Stimulated activated CD8-positive, alpha-beta memory T cell treated with anti-CD3 and anti-CD28 coated beads, Interleukin-7, amount 100 ng/mL, for 4 hours (primary cell): ENCODE results near the gene EREG.
"Not testable (repeated sequence)": the region's sequence is repeated elsewhere in the genome, so short reads cannot be mapped to it uniquely, and the experiment has no call there.

Experiments used
- DNase-seq, 2 donors: peaks; one replicate each; pipeline ENCODE4 v3.0.0-alpha.2; 2020; ENCODE audit warnings: low read depth in 2 of 2

EREG gene

DNA sequence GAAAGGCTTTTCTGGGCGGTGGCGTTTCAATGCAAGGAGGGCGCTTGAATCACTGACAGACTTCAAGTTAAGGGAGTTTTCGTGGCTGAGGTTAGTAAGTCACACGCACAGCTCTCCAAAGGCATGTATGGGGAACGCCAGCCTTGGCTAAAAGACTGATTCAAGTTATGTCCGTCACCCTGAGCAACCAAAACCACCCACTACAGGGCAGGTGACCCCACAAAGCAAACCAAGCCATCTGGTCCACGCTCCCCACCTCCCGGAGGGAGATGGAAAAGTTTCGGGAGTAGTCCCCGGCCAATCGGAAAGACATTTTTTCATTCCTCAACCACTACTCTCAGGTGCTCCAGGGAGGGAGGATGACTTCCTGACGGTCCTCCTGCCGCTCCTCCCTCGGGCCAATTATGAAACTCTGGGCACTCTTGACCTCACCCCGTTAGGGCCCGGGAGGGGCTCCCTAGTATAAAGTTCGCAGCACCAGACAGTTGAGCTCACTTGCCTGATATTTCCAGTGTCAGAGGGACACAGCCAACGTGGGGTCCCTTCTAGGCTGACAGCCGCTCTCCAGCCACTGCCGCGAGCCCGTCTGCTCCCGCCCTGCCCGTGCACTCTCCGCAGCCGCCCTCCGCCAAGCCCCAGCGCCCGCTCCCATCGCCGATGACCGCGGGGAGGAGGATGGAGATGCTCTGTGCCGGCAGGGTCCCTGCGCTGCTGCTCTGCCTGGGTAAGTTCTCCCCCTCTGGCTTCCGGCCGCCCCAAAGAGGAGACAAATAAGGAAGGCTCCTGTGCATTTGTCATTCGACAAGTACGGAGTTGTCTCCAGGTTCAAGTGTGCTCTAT is at the start of gene EREG:
Gene EREG (plus strand): TSS at position 494 of the 840 bp plus-strand sequence. CDS start 164 bp downstream, at position 658.
- DNase-seq = no peak

DNA sequence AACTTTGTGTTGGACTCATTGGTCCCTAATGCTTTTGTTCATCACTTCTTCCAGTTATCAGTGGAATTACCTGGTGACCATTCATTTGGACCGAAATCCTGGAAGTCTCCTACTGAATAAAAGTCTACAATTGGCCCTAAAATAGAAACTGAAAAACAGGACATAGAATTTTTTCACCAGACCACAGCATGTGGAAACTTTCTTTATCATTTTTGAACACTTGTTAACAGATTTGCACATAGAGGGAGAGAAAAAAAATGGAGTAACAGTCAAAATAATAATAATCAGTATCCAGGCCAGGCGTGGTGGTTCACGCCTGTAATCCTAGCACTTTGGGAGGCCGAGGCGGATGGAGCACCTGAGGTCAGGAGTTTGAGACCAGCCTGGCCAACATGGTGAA is 49.6 kb upstream of the EREG start:
- no peak for DNase-seq

DNA sequence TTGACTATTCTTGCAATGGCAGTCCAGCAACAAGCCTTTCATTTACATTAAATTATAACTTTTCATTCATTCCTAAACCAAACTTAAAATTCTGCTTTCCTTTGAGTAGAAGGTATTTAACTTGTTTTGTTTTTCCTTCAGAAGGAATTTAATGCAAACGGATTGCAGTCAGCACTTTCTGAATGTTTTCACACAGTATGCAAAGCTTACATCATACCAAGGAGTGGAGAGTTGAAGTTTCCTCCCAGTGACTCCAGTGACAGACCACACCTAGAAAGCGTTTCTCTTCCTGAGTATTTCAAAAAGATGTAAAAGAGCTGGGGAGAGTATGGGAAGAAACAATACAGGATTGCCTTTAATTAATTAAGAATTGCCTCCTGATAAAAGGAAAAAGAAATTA is 48.5 kb upstream of the EREG start:
- DNase-seq = no peak

GRCh38 chr4:74317616-74318246 is 47.2 kb upstream of the EREG start:
- DNase-seq = no peak

GRCh38 chr4:74318276-74318675 is 46.7 kb upstream of the EREG start:
- DNase-seq = no peak

GRCh38 chr4:74319470-74319869 is 45.5 kb upstream of the EREG start:
- no peak for DNase-seq

- DNase-seq = peak; percentile 7 to 13
Observed at GRCh38 chr4:74320559-74321118, 44.3 kb upstream of the EREG start.

GRCh38 chr4:74322301-74322700 is 42.6 kb upstream of the EREG start:
- DNase-seq = no peak

DNA sequence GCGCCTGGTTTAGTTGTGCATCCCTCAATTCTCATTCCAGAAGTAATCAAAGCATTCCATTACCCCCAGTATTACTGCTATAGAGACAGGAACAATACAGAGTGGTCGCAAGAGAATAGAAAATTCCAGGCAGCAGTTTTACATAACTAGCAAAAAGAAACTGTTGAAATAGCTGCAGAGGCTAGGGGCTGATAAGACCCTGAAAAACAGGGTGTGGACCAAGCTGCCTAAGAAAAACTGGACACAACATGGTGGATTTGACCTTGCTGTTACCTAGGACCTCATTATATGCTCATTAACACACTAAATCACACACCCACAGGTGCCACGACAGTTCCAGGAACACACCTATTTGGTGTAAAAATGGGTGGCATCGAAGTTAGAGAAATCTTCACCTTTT is 41.3 kb upstream of the EREG start:
- DNase-seq = no peak

DNA sequence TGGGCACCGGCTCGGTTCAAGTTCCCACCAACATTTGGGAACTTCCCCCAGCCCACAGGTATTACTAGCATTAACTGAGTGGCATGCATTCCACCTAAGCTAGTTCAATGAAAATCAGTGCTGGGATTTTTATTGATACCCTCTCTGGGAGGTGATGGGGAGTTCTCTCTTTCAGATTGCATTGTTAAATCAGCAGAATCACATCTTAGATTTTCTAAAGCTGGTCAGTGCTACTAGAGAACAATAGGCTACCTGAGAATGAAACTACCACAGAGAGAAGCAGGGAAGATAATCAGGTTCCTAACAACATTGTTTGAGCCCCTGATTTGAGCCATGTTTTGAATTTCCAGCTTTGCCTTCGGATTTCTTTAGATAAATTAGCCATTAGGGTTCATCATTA is 40.7 kb upstream of the EREG start:
- no peak for DNase-seq

DNA sequence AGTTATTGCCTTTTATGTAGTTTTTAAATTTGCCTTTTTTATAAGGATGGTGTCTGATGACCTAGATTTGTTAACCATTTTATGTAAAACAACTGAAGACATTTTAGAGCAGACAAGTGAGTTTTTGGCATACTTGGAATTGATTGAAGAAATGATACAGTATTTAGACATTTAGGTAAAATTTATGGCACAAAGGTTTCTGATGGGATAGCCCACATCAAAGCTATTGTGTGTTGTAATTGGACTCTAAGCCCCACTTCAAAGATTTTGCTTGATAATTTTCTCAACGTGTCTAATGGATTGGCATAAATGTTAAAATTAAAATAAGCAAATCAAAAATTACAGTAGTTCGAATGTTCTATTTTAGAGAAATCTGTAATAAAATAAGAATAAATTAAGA is 39.1 kb upstream of the EREG start:
- DNase-seq = no peak

DNA sequence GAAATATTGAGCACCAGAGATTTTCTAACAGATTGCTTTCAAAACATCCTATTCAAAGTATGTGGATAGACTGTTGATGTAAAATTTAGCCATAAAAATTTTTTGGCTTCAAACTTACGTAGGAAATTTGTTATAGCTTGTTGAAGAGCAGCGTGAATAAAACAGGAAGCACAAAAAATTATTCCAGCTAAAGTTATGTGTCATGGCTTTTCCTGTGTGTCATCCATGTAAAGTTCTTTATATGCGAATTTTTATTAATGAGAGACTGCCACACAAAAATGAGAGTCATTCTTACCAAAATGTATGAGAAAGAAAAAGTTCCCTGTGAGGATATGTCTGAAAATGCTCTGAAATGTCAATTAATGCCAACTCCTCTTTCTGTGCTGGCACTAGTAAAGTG is 37.2 kb upstream of the EREG start:
- DNase-seq = no peak

DNA sequence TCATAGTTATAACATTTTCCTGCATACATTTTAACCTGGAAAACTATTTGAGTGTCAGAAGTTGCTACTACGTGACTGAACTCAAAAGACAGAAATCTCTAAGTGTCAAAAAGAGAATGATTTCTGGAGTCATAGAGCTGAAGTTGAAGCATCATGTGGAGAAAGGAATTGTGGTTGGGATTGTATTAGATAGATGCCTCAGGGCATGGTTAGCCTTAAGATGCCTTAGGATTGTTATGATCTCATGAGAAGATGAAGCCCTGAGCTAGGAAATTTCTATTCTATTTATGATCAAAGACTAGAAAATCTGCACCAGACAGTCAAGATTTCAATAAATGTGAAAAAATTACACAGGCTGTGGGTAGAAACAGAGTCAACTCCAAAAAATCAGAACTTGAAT is 36.4 kb upstream of the EREG start:
- no peak for DNase-seq

- DNase-seq = no peak
Observed at GRCh38 chr4:74329307-74329706, 35.6 kb upstream of the EREG start.

DNA sequence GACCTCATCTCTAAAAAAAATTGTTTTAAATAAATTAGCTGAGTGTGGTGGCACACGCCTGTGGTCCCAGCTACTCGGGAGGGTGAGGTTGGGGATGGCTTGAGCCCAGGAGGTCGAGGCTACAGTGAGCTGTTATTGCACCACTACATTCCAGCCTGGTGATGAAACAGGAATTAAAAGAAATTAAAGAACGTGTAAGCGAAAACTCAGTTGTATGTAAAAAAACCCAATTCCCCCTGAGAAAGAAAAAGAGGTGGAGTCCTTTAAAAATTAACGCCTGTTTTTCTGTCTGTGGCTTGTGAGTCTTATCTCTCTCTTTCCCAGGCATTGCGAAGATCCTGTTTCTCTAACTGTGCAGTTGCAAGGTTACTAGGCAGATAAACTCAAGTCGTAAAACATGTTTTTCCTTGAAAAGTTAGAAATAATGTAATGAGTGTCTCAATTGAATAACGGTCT is 34.6 kb upstream of the EREG start:
- DNase-seq = no peak

DNA sequence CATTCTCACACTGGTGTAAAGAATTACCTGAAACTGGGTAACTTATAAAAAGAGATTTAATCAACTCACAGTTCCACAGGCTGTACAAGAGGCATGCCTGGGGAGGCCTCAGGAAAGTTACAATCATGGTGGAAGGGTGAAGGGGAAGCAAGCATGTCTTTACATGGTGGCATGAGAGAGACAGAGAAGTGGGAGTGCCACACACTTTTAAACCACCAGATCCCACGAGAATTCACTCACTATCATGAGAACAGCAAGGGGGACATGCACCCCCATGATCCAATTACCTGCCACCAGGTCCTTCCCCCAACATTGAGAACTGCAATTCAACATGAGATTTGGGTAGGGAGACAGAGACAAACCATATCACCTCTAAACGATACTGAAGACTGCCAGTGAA is 33.7 kb upstream of the EREG start:
- DNase-seq = no peak

- DNase-seq = no peak
Observed at GRCh38 chr4:74331944-74332343, 33.0 kb upstream of the EREG start.

DNA sequence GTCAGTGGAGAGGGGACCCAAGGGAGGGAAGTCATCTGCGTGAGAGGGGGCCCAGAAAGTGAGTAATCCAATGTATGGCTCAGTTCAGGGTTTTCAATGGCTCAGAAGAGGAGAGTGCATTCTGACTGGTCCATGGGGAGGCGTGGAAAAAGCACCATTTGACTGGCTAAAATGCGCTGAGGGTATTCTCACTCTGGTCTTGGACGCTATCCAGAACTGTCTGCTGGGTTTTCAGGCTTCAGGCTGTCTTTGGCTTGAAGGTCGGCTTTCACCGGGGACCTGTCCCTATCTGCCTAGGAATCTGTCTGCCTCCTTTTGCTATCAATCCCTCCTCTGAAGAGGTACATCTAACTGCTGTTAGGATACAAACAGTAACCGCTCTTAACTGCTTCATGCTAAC is 30.3 kb upstream of the EREG start:
- no peak for DNase-seq

- no peak for DNase-seq
Observed at GRCh38 chr4:74335341-74336021, 29.5 kb upstream of the EREG start.

GRCh38 chr4:74338792-74339333 is 26.1 kb upstream of the EREG start:
- no peak for DNase-seq

GRCh38 chr4:74339501-74339900 is 25.4 kb upstream of the EREG start:
- DNase-seq = no peak

- not testable (repeated sequence) for DNase-seq
Observed at GRCh38 chr4:74340421-74340820, 24.5 kb upstream of the EREG start.
